Body of pancreas (tissue), 4 donors: ENCODE measurements around the gene PDCD2L. TPM values are rescaled to one million over a fixed set of nuclear protein-coding genes. Genes with fewer than 3 reads are reported as not detected.
"Not testable (repeated sequence)": the region's sequence is repeated elsewhere in the genome, so short reads cannot be mapped to it uniquely, and the experiment has no call there.

ENCODE experiments used
- ATAC-seq: fragments of 150-250 bp; one replicate; pipeline ENCODE4 v1.9.1; 2016
- DNase-seq, 4 donors: peaks; one replicate each; pipeline ENCODE4 v3.0.0-alpha.2; 2019
- H3K27ac ChIP-seq, 4 donors: fragments of 200-600 bp; sonication (generic); 1 replicate in 3 of 4; 2 replicates in 1 of 4; pipeline versions ENCODE4 v1.5.1 to v1.6.1; 2016 to 2019; ENCODE audit warnings: mild to moderate bottlenecking in 1 of 4, mixed read lengths in 1 of 4, moderate library complexity in 1 of 4
- H3K27me3 ChIP-seq, 2 donors: fragments of 200-600 bp; sonication (generic); one replicate each; pipeline ENCODE4 v1.6.0; 2016; ENCODE audit warnings: mild to moderate bottlenecking in 1 of 2
- H3K36me3 ChIP-seq, 2 donors: fragments of 200-600 bp; sonication (generic); replicated peaks in 1 of 2; 2 replicates each; pipeline ENCODE4 v1.5.1; 2016; ENCODE audit warnings: low read depth in 2 of 2; ENCODE audit not compliant: insufficient read depth in 1 of 2
- H3K4me1 ChIP-seq: fragments of 200-600 bp; sonication (generic); one replicate; pipeline ENCODE4 v1.6.0; 2016
- H3K4me3 ChIP-seq, 2 donors: fragments of 200-600 bp; sonication (generic); 1 replicate in 1 of 2; 2 replicates in 1 of 2; pipeline ENCODE4 v1.5.1; 2016 to 2019
- H3K9me3 ChIP-seq, 3 donors: fragments of 200-600 bp; sonication (generic); 1 replicate in 2 of 3; 2 replicates in 1 of 3; pipeline ENCODE4 v1.5.1; 2016
- CTCF ChIP-seq, 7 experiments: fragments of 450-650 bp in 4 of 7; fragments of 200-600 bp in 3 of 7; sonication (generic) in 3 of 7; IDR thresholded peaks; one replicate each; pipeline ENCODE4 v1.5.1; 2016 to 2019; ENCODE audit warnings: antibody characterized with exemption in 7 of 7
- POLR2A ChIP-seq, 3 donors: fragments of 450-650 bp; IDR thresholded peaks; one replicate each; pipeline ENCODE4 v1.6.1; 2016; ENCODE audit warnings: antibody characterized with exemption in 3 of 3, mild to moderate bottlenecking in 2 of 3
- WGBS, 2 donors: methylation state at CpG; one replicate each; pipeline ENCODE4 v1.1.5; 2017; 5-methylcytosine and 5-hydroxymethylcytosine counted together
- intact Hi-C: fragments of 100-400 bp; cut with DNase I; formaldehyde crosslinking; loops from one replicate; pipeline ENCODE4 v1.15.1; 2023
- total RNA-seq, 2 donors: library from RNA; depleted of rRNA; stranded (reverse); fragments of >200 nt; gene quantifications; one replicate each; pipeline ENCODE4 v1.1.0, GENCODE V29; 2016

PDCD2L gene
- total RNA-seq, 2 donors from 2014 or later = 13.2 to 45.5 TPM

GRCh38 chr19:34393629-34394028 is 10.6 kb upstream of the PDCD2L start:
- no peaks in the 10 kb centered on the region for H3K4me1 ChIP-seq
- 84 to 90% methylated on average over 10 to 14 of the region's 14 CpGs for WGBS, 2 donors
- H3K9me3 ChIP-seq = no peaks in the 10 kb centered on the region
- H3K27me3 ChIP-seq = no peaks in the 10 kb centered on the region
- ATAC-seq = no peak
- TF ChIP-seq POLR2A (IDR thresholded peaks at IDR 0.05) = no peak
- no peak for TF ChIP-seq CTCF (IDR thresholded peaks at IDR 0.05)
- DNase-seq = no peak
- intact Hi-C loops = no loop called here
- no peak overlapping the region for H3K27ac ChIP-seq
- no peak overlapping the region for H3K4me3 ChIP-seq
- H3K36me3 ChIP-seq = peaks cover 0 to 19% of the 10 kb centered on the region in 2 donors

DNA sequence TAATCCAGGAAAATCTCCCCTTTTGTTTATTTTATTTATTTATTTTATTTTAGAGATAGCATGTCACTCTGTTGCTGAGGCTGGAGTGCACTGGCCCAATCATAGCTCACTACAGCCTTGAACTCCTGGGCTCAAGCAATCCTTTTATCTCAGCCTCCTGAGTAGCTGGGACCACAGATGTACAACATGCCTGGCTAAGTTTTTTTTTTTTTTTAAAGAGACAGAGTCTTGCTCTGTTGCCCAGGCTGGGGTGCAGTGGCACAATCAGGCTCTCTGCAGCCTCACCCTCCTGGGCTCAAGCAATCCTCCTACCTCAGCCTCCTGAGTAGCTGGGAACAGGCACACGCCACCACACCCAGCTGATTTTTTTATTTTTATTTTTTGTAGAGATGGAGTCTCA is 6.3 kb upstream of the PDCD2L start:
- no peaks in the 10 kb centered on the region for H3K27me3 ChIP-seq
- H3K9me3 ChIP-seq = no peaks in the 10 kb centered on the region
- intact Hi-C loops = no loop called here
- ATAC-seq (no peak), DNase-seq (no peak)
- WGBS, 2 donors = 89 to 100% methylated on average over 1 of the region's 1 CpG
- TF ChIP-seq CTCF (IDR thresholded peaks at IDR 0.05) (no peak), POLR2A (IDR thresholded peaks at IDR 0.05) (no peak)
- H3K27ac ChIP-seq = no peak overlapping the region
- no peak overlapping the region for H3K4me3 ChIP-seq
- H3K4me1 ChIP-seq = no peaks in the 10 kb centered on the region
- peaks cover 5 to 26% of the 10 kb centered on the region in 2 donors for H3K36me3 ChIP-seq

DNA sequence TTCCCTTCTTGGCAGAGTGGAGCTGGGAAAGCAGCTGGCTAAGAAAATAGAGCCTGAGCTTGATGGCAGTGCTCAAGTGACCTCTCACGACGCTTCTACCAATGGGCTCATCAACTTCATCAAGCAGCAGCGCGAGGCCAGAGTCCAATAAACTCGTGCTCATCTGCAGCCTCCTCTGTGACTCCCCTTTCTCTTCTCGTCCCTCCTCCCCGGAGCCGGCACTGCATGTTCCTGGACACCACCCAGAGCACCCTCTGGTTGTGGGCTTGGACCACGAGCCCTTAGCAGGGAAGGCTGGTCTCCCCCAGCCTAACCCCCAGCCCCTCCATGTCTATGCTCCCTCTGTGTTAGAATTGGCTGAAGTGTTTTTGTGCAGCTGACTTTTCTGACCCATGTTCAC is 4.3 kb upstream of the PDCD2L start:
- H3K4me3 ChIP-seq = no peak overlapping the region
- H3K36me3 ChIP-seq = peaks cover 5 to 20% of the 10 kb centered on the region in 2 donors

GRCh38 chr19:34400844-34401243 is 3.4 kb upstream of the PDCD2L start:
- H3K9me3 ChIP-seq, H3K4me3 ChIP-seq, DNase-seq, intact Hi-C loops, ATAC-seq, H3K27me3 ChIP-seq, H3K27ac ChIP-seq: not testable (repeated sequence)
- WGBS, 2 donors = 96 to 97% methylated on average over 8 of the region's 8 CpGs
- H3K36me3 ChIP-seq = peaks cover 5 to 18% of the 10 kb centered on the region in 2 donors
- H3K4me1 ChIP-seq = peaks cover 18% of the 10 kb centered on the region

More for the DNA sequence above, 4.3 kb upstream of the PDCD2L start:
- TF ChIP-seq POLR2A (IDR thresholded peaks at IDR 0.05) (no peak), CTCF (IDR thresholded peaks at IDR 0.05) (no peak)
- no peak for ATAC-seq
- DNase-seq = no peak
- intact Hi-C loops = no loop called here
- Histone ChIP-seq H3K27me3 (no peaks in the 10 kb centered on the region), H3K9me3 (no peaks in the 10 kb centered on the region), H3K4me1 (peaks cover 9% of the 10 kb centered on the region), H3K27ac (no peak overlapping the region)
- 86% methylated on average over 9 of the region's 9 CpGs for WGBS, 2 donors

- H3K4me1 ChIP-seq = peaks cover 23% of the 10 kb centered on the region
- intact Hi-C loops = no loop called here
- peak overlapping the region in 1 of 4 donors; percentile 34 for H3K27ac ChIP-seq
- DNase-seq = no peak
- H3K36me3 ChIP-seq = peaks cover 5 to 13% of the 10 kb centered on the region in 2 donors
- H3K9me3 ChIP-seq = no peaks in the 10 kb centered on the region
- no peaks in the 10 kb centered on the region for H3K27me3 ChIP-seq
- WGBS, 2 donors = 78 to 80% methylated on average over 8 of the region's 8 CpGs
- TF ChIP-seq POLR2A (IDR thresholded peaks at IDR 0.05) = no peak
- no peak for TF ChIP-seq CTCF (IDR thresholded peaks at IDR 0.05)
- ATAC-seq = no peak
- no peak overlapping the region for H3K4me3 ChIP-seq
Observed at GRCh38 chr19:34402074-34402600, 2.1 kb upstream of the PDCD2L start.
